ENCODE results near the gene CDC25A.

Gene CDC25A

DNA sequence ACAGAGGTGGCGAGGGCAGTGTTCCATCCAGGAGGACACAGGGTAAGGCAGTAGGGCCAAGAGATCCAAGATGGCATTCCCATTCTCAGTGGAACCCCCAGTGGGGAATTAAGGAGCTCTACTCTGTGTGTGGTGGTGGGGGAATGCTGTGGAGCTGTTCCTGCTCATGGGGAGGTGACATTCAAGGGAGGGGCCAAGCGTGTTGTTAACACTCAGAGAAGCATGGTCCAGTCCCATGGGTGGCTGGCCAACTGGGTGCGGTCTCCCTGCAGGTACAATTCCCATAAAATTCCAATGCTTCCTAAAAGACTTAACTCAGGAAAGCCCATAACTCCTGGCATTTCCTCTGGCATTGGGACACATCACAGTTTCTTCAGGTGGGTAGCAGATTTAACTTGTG, 37.4 kb upstream of the CDC25A start:
- in situ Hi-C loops (cut with MboI; ENCODE audit: low sequenced_read_pairs, unreplicated experiment): no loop called here
- no peak for DNase-seq (ENCODE audit: low spot score)
- no peak for TF ChIP-seq CTCF (IDR thresholded peaks at IDR 0.05; ENCODE audit: borderline replicate concordance, control extremely low read depth, extremely low read depth, insufficient read depth, missing control alignments)

DNA sequence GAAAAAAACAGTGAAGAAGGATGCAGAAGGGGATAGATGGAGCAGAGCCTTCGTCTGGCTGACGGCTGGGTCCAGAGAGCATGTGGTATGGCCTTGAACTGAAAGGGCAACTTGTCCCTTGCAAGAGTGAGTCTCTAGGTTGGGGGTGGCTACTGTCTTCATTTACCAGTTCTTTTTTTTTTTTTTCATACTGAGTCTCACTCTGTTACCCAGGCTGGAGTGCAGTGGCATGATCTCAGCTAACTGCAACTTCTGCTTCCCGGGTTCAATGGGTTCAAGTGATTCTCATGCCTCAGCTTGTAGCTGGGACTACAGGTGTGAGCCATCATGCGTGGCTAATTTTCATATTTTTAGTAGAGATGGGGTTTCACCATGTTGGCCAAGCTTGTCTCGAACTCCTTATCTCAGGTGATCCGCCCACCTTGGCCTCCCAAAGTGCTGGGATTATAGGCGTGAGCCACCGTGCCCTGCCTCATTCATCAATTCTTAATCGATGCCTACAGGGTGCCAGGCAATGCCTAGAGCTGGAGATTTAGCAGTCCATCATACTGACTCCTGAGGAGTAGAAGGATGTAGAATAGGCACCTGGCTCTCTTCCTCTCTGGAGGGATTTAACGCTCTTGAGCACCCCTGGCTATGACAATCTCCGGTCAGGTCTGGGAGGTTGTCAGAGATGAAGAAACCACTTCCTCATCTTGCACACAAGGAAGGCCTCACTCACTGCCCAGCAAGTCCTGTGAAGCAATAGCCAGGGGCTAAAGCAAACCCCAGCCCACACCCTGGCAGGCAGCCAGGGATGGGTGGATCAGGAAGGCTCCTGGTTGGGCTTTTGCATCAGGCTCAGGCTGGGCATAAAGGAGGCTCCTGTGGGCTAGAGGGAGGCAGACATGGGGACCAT, 34.6 kb upstream of the CDC25A start, which contains the start of gene CAMP:
CAMP (plus strand) TSS at position 880 of the 898 bp plus-strand sequence; CDS start at position 897, 17 bp downstream.
- DNase-seq (ENCODE audit: low spot score): peak; percentile 79
- in situ Hi-C loops (cut with MboI; ENCODE audit: low sequenced_read_pairs, unreplicated experiment): no loop called here
- TF ChIP-seq CTCF (IDR thresholded peaks at IDR 0.05; ENCODE audit: borderline replicate concordance, control extremely low read depth, extremely low read depth, insufficient read depth, missing control alignments): no peak

DNA sequence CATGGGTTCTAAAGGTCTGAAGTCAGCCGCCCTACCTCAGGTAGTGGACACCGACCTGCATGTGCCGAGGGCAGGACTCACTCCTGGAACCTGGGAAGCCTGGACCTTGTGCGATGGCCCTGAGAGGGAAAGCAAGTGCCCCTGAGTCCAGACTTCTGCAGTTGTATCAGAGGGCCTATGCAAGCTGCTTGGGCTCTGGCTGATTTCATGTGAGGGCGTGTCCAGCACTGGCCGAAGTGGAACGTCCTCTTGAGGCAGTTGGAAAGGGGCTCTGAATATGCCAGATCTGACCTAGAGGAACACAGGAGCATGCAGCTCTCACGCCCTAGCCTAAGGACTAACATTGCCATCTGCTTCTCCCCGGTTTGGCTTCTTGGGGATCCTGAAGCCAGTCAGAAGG, 32.5 kb upstream of the CDC25A start:
- DNase-seq (ENCODE audit: low spot score): no peak
- no peak for TF ChIP-seq CTCF (IDR thresholded peaks at IDR 0.05; ENCODE audit: borderline replicate concordance, control extremely low read depth, extremely low read depth, insufficient read depth, missing control alignments)
- in situ Hi-C loops (cut with MboI; ENCODE audit: low sequenced_read_pairs, unreplicated experiment): no loop called here

- in situ Hi-C loops (cut with MboI; ENCODE audit: low sequenced_read_pairs, unreplicated experiment): no loop called here
- no peak for DNase-seq (ENCODE audit: low spot score)
- TF ChIP-seq CTCF (IDR thresholded peaks at IDR 0.05; ENCODE audit: borderline replicate concordance, control extremely low read depth, extremely low read depth, insufficient read depth, missing control alignments): no peak
Observed at GRCh38 chr3:48219543-48219942, 31.3 kb upstream of the CDC25A start.

GRCh38 chr3:48218537-48218936, 30.3 kb upstream of the CDC25A start:
- in situ Hi-C loops (cut with MboI; ENCODE audit: low sequenced_read_pairs, unreplicated experiment): no loop called here
- no peak for DNase-seq (ENCODE audit: low spot score)
- TF ChIP-seq CTCF (IDR thresholded peaks at IDR 0.05; ENCODE audit: borderline replicate concordance, control extremely low read depth, extremely low read depth, insufficient read depth, missing control alignments): no peak

DNA sequence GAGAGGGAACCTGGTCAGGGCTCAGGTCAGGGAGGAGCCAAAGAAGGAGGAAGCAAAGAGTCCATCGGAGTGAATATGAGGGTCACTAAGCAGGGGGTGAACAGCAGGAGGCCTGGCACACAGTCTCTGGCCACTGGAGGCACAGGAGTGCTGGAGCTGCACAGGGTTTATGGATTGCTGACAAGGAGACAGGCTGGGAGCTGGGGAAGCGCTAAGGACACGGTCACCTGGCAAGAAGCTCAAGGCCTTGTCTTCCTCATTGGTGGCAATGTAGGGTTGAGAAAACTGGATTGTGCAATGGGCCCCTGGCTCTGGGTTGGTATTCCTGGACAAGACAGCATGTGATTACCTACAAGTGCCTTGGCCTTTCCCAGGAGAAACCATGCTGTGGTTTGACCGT, 29.2 kb upstream of the CDC25A start:
- no peak for TF ChIP-seq CTCF (IDR thresholded peaks at IDR 0.05; ENCODE audit: borderline replicate concordance, control extremely low read depth, extremely low read depth, insufficient read depth, missing control alignments)
- no peak for DNase-seq (ENCODE audit: low spot score)
- in situ Hi-C loops (cut with MboI; ENCODE audit: low sequenced_read_pairs, unreplicated experiment): no loop called here
